ENCODE results near the gene NFILZ.

The NFILZ gene

GRCh38 chr19:8631425-8631819 lies 989 bp downstream of the NFILZ start:
- Histone ChIP-seq H3K36me3 (ENCODE audit: control insufficient read depth in 2 of 2, insufficient read depth in 1 of 2, low read length in 2 of 2) (no peaks in the 10 kb centered on the region), H3K9me3 (ENCODE audit: control insufficient read depth, insufficient read depth, low read depth, low read length) (no peaks in the 10 kb centered on the region), H3K4me1 (ENCODE audit: control insufficient read depth, insufficient read depth, low read length) (0 out of 2 replicates have a peak, but pooled peaks cover 2% of the 10 kb centered on the region), H3K4me3 (ENCODE audit: low read depth, low read length) (no peak overlapping the region), H3K27ac (ENCODE audit: extremely low read depth, low read depth, low read length) (no peak overlapping the region)
- POLR2A ChIA-PET = no interaction called here
- TF ChIP-seq, protein P1, sequence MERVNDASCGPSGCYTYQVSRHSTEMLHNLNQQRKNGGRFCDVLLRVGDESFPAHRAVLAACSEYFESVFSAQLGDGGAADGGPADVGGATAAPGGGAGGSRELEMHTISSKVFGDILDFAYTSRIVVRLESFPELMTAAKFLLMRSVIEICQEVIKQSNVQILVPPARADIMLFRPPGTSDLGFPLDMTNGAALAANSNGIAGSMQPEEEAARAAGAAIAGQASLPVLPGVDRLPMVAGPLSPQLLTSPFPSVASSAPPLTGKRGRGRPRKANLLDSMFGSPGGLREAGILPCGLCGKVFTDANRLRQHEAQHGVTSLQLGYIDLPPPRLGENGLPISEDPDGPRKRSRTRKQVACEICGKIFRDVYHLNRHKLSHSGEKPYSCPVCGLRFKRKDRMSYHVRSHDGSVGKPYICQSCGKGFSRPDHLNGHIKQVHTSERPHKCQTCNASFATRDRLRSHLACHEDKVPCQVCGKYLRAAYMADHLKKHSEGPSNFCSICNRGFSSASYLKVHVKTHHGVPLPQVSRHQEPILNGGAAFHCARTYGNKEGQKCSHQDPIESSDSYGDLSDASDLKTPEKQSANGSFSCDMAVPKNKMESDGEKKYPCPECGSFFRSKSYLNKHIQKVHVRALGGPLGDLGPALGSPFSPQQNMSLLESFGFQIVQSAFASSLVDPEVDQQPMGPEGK (tag by site-specific recombination; IDR thresholded peaks at IDR 0.05) = peak; percentile 63
- TF ChIP-seq MZF1 (tag by site-specific recombination; IDR thresholded peaks at IDR 0.05; ENCODE audit: borderline replicate concordance) = no peak
- no peak for TF ChIP-seq ZNF521 (tag by site-specific recombination; IDR thresholded peaks at IDR 0.05)
- no peak for TF ChIP-seq ZNF621 (tag by site-specific recombination; IDR thresholded peaks at IDR 0.05)
- TF ChIP-seq ZNF366 (tag by site-specific recombination; conservative IDR thresholded peaks at IDR 0.05) = no peak
- TF ChIP-seq YY2 (tag by site-specific recombination; IDR thresholded peaks at IDR 0.05) = no peak
- no peak for TF ChIP-seq ZNF501 (tag by site-specific recombination; IDR thresholded peaks at IDR 0.05)
- no peak for TF ChIP-seq SP7 (tag by site-specific recombination; IDR thresholded peaks at IDR 0.05)
- TF ChIP-seq ZNF518A (tag by site-specific recombination; conservative IDR thresholded peaks at IDR 0.05; ENCODE audit: low read depth) = no peak
- no peak for TF ChIP-seq KLF1 (tag by site-specific recombination; IDR thresholded peaks at IDR 0.05)
- no peak for TF ChIP-seq ZNF585B (tag by site-specific recombination; IDR thresholded peaks at IDR 0.05)
- peak; percentile 94 for TF ChIP-seq ZIC2 (tag by site-specific recombination; IDR thresholded peaks at IDR 0.05)
- no peak for TF ChIP-seq ZNF433 (tag by site-specific recombination; IDR thresholded peaks at IDR 0.05; ENCODE audit: low read depth)
- TF ChIP-seq GLIS1 (tag by site-specific recombination; IDR thresholded peaks at IDR 0.05) = peak; percentile 98
- TF ChIP-seq KLF8 (tag by site-specific recombination; IDR thresholded peaks at IDR 0.05) = no peak
- no peak for TF ChIP-seq ZNF664 (tag by site-specific recombination; IDR thresholded peaks at IDR 0.05)
- no peak for TF ChIP-seq ZFP69B (tag by site-specific recombination; IDR thresholded peaks at IDR 0.05)
- no peak for TF ChIP-seq ZNF76 (tag by site-specific recombination; IDR thresholded peaks at IDR 0.05; ENCODE audit: borderline replicate concordance, low read depth)
- no peak for TF ChIP-seq ZNF426 (tag by site-specific recombination; IDR thresholded peaks at IDR 0.05)
- TF ChIP-seq, protein P2, sequence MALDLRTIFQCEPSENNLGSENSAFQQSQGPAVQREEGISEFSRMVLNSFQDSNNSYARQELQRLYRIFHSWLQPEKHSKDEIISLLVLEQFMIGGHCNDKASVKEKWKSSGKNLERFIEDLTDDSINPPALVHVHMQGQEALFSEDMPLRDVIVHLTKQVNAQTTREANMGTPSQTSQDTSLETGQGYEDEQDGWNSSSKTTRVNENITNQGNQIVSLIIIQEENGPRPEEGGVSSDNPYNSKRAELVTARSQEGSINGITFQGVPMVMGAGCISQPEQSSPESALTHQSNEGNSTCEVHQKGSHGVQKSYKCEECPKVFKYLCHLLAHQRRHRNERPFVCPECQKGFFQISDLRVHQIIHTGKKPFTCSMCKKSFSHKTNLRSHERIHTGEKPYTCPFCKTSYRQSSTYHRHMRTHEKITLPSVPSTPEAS (tag by site-specific recombination; IDR thresholded peaks at IDR 0.05) = 0 out of 2 replicates have a peak, but pooled peaks have one; percentile 20
- CTCF ChIA-PET = interaction anchor here (0.6 to 1.0 kb wide), 2 partner anchors 10 to 262 kb away, joined by 3 read pairs; no protein-coding TSS in a partner anchor

All from HEK293 (cell line).